Umbilical cord (tissue), 2 donors: ENCODE data around the gene XKR3. TPM values are rescaled to one million over a fixed set of nuclear protein-coding genes. Genes with fewer than 3 reads are reported as not detected.
"Not testable (repeated sequence)": the region's sequence is repeated elsewhere in the genome, so short reads cannot be mapped to it uniquely, and the experiment has no call there.

Experiments
- DNase-seq: peaks from one replicate; pipeline ENCODE4 v3.0.0-alpha.2; 2015; ENCODE audit warnings: low spot score
- total RNA-seq: library from RNA; depleted of rRNA; stranded (reverse); fragments of >200 nt; gene quantifications from one replicate; pipeline ENCODE4 v1.2.3, GENCODE V29; 2014; ENCODE audit warnings: low replicate concordance; ENCODE audit not compliant: insufficient read depth

Gene XKR3
- total RNA-seq, 1 donor from 2014 or later: 9.4 TPM

GRCh38 chr22:16806401-16806800 lies 18.8 kb downstream of the XKR3 start:
- no peak for DNase-seq

GRCh38 chr22:16804882-16805281 lies 20.3 kb downstream of the XKR3 start:
- no peak for DNase-seq

GRCh38 chr22:16803255-16803917 lies 21.8 kb downstream of the XKR3 start:
- no peak for DNase-seq

- no peak for DNase-seq
These were observed 23.6 kb downstream of the XKR3 start for GRCh38 chr22:16801571-16801970.

- DNase-seq: no peak
These were observed 24.1 kb downstream of the XKR3 start for GRCh38 chr22:16801088-16801487.

- no peak for DNase-seq
These were observed 24.9 kb downstream of the XKR3 start for GRCh38 chr22:16800358-16800757.

- not testable (repeated sequence) for DNase-seq
These were observed 29.7 kb downstream of the XKR3 start for GRCh38 chr22:16795504-16795903.

GRCh38 chr22:16793831-16794230 lies 31.4 kb downstream of the XKR3 start:
- no peak for DNase-seq

GRCh38 chr22:16789860-16790493 lies 35.2 kb downstream of the XKR3 start:
- no peak for DNase-seq

GRCh38 chr22:16783930-16784354 lies 41.3 kb downstream of the XKR3 start:
- DNase-seq: no peak

GRCh38 chr22:16783453-16783852 lies 41.8 kb downstream of the XKR3 start:
- DNase-seq: no peak

- DNase-seq: no peak
These were observed 43.4 kb downstream of the XKR3 start for GRCh38 chr22:16781764-16782329.

GRCh38 chr22:16781074-16781763 lies 44.0 kb downstream of the XKR3 start:
- DNase-seq: no peak

GRCh38 chr22:16777284-16777924 lies 47.8 kb downstream of the XKR3 start:
- no peak for DNase-seq

- DNase-seq: no peak
These were observed 49.1 kb downstream of the XKR3 start for GRCh38 chr22:16776080-16776479.

GRCh38 chr22:16774911-16775500 lies 50.2 kb downstream of the XKR3 start:
- DNase-seq: no peak

GRCh38 chr22:16771569-16771968 lies 53.6 kb downstream of the XKR3 start:
- not testable (repeated sequence) for DNase-seq

- not testable (repeated sequence) for DNase-seq
These were observed 57.3 kb downstream of the XKR3 start for GRCh38 chr22:16767927-16768326.

GRCh38 chr22:16762224-16762623 lies 63.0 kb downstream of the XKR3 start:
- DNase-seq: not testable (repeated sequence)

GRCh38 chr22:16760416-16760815 lies 64.8 kb downstream of the XKR3 start:
- not testable (repeated sequence) for DNase-seq

GRCh38 chr22:16749282-16749681 lies 75.9 kb downstream of the XKR3 start:
- DNase-seq: not testable (repeated sequence)
